EH (cell line): Measurements from ENCODE around the gene HMGCL.

ENCODE experiments used
- DNase-seq: peaks from one replicate; pipeline ENCODE4 v3.0.0-alpha.2; 2015; ENCODE audit warnings: low read depth

Gene HMGCL

DNA sequence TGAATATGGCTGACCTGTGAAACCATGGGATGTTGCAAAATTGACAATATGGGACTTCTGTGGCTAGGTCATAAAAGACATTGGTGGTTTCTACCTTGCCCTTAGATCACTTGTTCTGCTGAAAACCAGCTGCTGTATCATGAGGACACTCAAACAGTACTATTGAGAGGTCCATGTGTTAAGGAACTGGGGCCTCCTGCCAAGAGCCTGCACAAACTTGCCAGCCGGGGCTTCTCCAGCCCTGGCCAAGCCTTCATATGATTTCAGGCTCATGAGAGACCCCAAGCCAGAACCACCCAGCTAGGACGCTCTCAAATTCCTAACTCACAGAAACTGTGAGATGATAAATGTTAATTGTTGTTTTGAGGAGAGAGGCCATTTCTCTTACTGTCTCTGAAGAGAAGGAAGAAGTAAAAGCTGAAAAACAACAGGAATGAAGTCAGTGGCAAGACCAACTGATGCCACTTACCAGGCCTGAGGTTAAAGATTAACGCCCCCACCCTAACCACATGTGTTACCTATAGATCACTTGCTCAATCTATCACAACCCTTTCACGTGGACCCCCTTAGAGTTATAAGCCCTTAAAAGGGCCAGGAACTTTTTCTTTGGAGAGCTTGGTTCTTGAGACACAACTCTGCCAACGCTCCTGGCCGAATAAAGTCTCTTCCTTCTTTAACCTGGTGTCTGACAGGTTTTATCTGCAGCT, 50.9 kb downstream of the HMGCL start:
- no peak for DNase-seq

DNA sequence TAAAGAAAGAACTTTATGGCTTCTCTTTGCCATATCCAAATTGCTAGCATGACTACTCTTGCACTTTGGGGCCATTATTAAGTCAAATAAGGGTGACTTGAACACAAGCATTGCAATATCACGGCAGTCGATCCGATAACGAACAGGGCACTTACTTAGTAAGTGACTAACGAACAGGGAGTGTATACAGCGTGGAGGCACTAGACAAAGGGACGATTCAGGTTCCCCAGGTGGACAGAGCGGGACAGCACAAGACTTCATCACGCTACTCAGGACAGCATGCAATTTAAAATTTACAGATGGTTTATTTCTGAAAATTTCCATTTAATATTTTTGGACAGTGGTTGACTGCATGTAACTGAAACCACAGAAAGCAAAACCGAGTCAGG, 52.4 kb downstream of the HMGCL start:
- no peak for DNase-seq

DNA sequence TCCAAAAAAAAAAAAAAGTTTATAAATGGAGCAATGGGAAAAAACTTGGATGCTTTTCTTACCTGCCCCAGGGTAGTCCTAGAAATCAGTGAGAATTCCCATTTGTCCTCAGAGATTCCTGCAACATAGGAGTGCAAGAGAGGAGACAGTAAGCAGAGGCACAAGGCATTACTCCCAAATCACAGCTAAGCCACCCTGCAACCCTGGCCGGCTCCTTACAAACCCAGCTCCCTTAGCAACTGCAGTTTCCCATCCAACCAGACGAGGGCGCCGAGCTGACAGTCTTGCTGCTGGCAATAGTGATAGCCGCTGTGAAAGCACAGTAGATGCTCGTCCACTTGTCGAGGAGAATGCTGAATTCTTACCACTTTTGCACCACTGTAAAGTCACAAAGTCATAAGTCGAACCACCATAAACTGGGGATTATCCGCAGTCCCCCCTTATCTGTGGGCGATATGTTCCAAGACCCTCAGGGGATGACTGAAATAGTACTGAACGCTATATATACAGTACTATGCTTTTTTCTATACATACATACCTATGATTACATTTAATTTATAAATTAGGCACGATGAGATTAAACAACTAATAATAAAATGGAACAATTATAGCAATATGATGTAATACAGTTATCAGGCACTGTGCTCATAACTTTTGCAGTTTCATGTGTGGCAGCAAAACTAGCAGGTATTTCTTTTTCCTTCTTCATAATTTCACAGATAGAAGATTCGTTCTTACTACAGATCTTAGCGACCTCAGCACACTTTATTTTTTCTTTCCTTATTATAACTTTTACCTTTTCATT, 53.0 kb downstream of the HMGCL start:
- peak; percentile 81 for DNase-seq

DNA sequence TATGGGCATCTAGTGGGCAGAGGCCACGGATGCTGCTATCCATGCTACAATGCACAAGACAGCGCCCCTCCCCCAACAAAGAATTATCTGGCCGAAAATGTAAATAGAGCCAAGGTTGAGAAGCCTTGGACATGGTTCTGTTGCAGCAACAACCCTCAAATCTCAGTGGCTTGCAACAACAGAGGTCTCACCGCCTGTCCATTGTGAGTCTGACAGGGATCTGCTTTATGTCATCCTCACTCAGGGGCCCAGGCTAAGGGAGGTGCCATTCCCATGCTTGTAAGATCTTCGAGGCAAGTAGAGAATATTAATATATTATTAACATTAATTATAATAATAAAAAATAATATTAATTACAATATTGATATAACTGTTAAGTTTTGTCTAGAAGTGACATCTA, 56.5 kb downstream of the HMGCL start:
- no peak for DNase-seq

- DNase-seq = peak; percentile 17
These were observed 62.1 kb downstream of the HMGCL start for GRCh38 chr1:23763041-23763577.

DNA sequence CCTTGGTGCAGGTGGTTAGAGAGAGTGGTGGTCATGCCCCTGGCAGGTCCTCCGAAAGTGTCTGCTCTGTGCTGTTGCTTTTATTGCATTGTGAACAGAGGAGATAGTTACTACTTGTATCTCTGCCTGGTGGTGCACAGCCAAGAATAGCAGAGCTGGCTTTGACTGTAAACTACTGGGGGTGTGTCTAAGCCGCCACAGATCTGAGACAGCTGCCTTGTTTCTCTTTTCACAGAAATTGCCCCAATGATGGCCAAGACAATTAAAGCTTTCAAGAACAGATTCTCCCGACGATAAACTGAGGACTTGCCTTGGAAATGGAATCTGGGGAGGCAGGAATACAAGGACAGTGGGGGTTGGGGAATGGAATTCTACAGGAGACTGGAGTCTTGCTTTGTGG, 66.0 kb downstream of the HMGCL start:
- peak; percentile 15 for DNase-seq

- DNase-seq = no peak
These were observed 67.4 kb downstream of the HMGCL start for GRCh38 chr1:23757812-23758211.

DNA sequence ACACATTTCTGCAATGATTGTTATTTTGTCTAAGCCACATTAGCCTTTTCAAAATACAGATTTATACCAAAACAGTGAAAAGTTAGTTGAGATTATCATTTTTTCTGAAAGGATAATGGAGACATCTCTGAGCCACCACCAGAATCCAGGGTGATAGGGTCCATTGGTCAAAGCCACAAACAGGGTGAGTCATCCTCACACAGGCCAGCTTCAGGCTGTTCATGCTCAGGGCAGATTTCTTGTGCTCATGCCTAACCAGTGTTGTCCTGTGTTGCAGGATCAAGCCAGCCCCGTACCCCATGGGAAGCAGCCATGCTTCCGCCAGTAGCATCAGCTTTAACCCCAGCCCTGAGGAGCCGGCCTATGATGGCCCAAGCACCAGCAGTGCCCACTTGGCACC, 68.6 kb downstream of the HMGCL start:
- DNase-seq = peak; percentile 75

DNA sequence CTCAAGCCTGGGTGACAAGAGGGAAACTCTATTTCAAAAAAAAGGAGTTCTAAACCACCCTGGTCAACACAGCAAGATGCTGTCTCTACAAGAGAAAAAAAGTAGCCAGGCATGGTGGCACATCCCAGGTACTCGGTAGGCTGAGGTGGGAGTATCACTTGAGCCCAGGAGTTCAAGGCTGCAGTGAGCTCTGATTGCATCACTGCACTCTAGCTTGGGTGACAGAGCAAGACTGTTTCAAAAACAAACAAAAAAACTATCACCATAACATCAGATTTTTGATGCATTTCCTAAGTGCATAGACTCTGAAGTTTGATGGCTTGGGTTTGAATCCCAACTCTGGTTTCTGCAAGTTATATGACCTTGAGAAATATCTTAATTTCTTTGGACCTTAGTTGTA, 72.3 kb downstream of the HMGCL start:
- no peak for DNase-seq
